B cell (primary cell): Measurements from ENCODE around the gene GRIN3A. TPM values are rescaled to one million over a fixed set of nuclear protein-coding genes. Genes with fewer than 3 reads are reported as not detected.

Source experiments
- ATAC-seq: fragments of 200-7000 bp; cut with Tn5 transposase; one replicate; pipeline ENCODE4 v1.10.0; 2021; ENCODE audit warnings: low read depth, mild to moderate bottlenecking, moderate number of reproducible peaks, moderate library complexity
- CTCF ChIA-PET: fragments of 350-600 bp; sonication (Branson Sonifier 250); formaldehyde crosslinking; loops from one replicate; lab custom pipeline; 2021; ENCODE audit warnings: antibody characterized with exemption, inconsistent platforms; lab: Charles Lee
- POLR2A ChIA-PET: fragments of 350-600 bp; sonication (Branson Sonifier 250); formaldehyde crosslinking; loops from one replicate; lab custom pipeline; 2021; ENCODE audit warnings: antibody characterized with exemption; lab: Charles Lee
- DNase-seq: peaks from one replicate; pipeline ENCODE4 v3.0.0; 2013
- H2AFZ ChIP-seq: 2 replicates; pipeline ENCODE4 v1.6.1; 2012; ENCODE audit warnings: mild to moderate bottlenecking, low read depth, low read length; ENCODE audit not compliant: insufficient read depth, poor library complexity, severe bottlenecking
- H3K27ac ChIP-seq, 2 donors: 1 replicate in 1 of 2; 2 replicates in 1 of 2; pipeline ENCODE4 v1.5.1; 2012 to 2013; ENCODE audit warnings: low read length in 2 of 2, mild to moderate bottlenecking in 2 of 2, moderate library complexity in 1 of 2
- H3K27me3 ChIP-seq, 4 experiments: fragments of 200-600 bp in 1 of 4; sonication (generic) in 1 of 4; replicated peaks in 1 of 4; 1 replicate in 2 of 4; 2 replicates in 2 of 4; pipeline versions ENCODE4 v1.6.1 to v1.7.0; 2013 to 2016; ENCODE audit warnings: low read length in 3 of 4, mild to moderate bottlenecking in 2 of 4, mixed read lengths in 1 of 4, moderate library complexity in 1 of 4; ENCODE audit not compliant: insufficient read depth in 4 of 4, control insufficient read depth in 3 of 4; ENCODE audit errors: control extremely low read depth in 1 of 4
- H3K36me3 ChIP-seq, 2 experiments: replicated peaks in 1 of 2; 1 replicate in 1 of 2; 2 replicates in 1 of 2; pipeline versions ENCODE4 v1.6.1 to v1.7.1; 2013; ENCODE audit warnings: low read length in 1 of 2; ENCODE audit not compliant: insufficient read depth in 2 of 2, control insufficient read depth in 1 of 2; ENCODE audit errors: control extremely low read depth in 1 of 2, extremely low read depth in 1 of 2
- H3K4me1 ChIP-seq, 2 donors: fragments of 200-600 bp in 1 of 2; sonication (generic) in 1 of 2; 1 replicate in 1 of 2; 2 replicates in 1 of 2; pipeline versions ENCODE4 v1.5.1 to v1.6.1; 2013 to 2017; ENCODE audit warnings: low read length in 2 of 2; ENCODE audit not compliant: control insufficient read depth in 2 of 2, insufficient read depth in 2 of 2
- H3K4me2 ChIP-seq: replicated peaks from 2 replicates; pipeline ENCODE3; 2012; ENCODE audit warnings: mild to moderate bottlenecking, low read depth, low read length; ENCODE audit not compliant: poor library complexity, severe bottlenecking
- H3K4me3 ChIP-seq, 5 experiments: fragments of 200-600 bp in 1 of 5; sonication (generic) in 1 of 5; 1 replicate in 3 of 5; 2 replicates in 2 of 5; pipeline versions ENCODE4 v1.5.1 to v1.7.0; 2011 to 2016; ENCODE audit warnings: low read length in 4 of 5, mild to moderate bottlenecking in 4 of 5, low read depth in 2 of 5, control low read depth in 1 of 5, moderate library complexity in 1 of 5; ENCODE audit not compliant: insufficient read depth in 1 of 5; ENCODE audit errors: control extremely low read depth in 1 of 5, extremely low read depth in 1 of 5
- H3K79me2 ChIP-seq: fragments of 200-600 bp; sonication (generic); one replicate; pipeline ENCODE4 v1.6.0; 2016; ENCODE audit warnings: low read length; ENCODE audit not compliant: control insufficient read depth, insufficient read depth
- H3K9ac ChIP-seq: fragments of 200-600 bp; sonication (generic); 2 replicates; pipeline ENCODE4 v1.6.1; 2017; ENCODE audit warnings: mild to moderate bottlenecking, low read length, moderate library complexity
- H3K9me3 ChIP-seq, 3 donors: one replicate each; pipeline versions ENCODE4 v1.6.1 to v1.7.1; 2013; ENCODE audit warnings: low read length in 2 of 3; ENCODE audit not compliant: control insufficient read depth in 2 of 3, insufficient read depth in 1 of 3; ENCODE audit errors: control extremely low read depth in 1 of 3
- H4K20me1 ChIP-seq: 2 replicates; pipeline ENCODE4 v1.6.0; 2012; ENCODE audit warnings: mild to moderate bottlenecking, low read length; ENCODE audit not compliant: insufficient read depth, control insufficient read depth, poor library complexity, severe bottlenecking
- H3K27ac Mint-ChIP-seq: one replicate; pipeline ENCODE4 v1.8.0; 2021; ENCODE audit warnings: mixed read lengths
- H3K27me3 Mint-ChIP-seq: one replicate; pipeline ENCODE4 v1.8.0; 2021; ENCODE audit warnings: mixed read lengths
- H3K4me1 Mint-ChIP-seq: one replicate; pipeline ENCODE4 v1.8.0; 2021; ENCODE audit warnings: mixed read lengths
- H3K4me3 Mint-ChIP-seq: one replicate; pipeline ENCODE4 v1.8.0; 2021; ENCODE audit warnings: mixed read lengths
- H3K9me3 Mint-ChIP-seq: one replicate; pipeline ENCODE4 v1.8.0; 2022; ENCODE audit warnings: mixed read lengths; ENCODE audit not compliant: insufficient read depth
- EZH2 ChIP-seq: IDR thresholded peaks from 2 replicates; pipeline ENCODE4 v1.6.1; 2012; ENCODE audit warnings: borderline replicate concordance, low read depth, mild to moderate bottlenecking, moderate library complexity, low read length; ENCODE audit not compliant: insufficient read depth, poor library complexity, severe bottlenecking
- WGBS: methylation state at CpG from one replicate; pipeline ENCODE4 v1.1.5; 2013; ENCODE audit warnings: missing lambda C conversion rate; ENCODE audit not compliant: insufficient coverage; 5-methylcytosine and 5-hydroxymethylcytosine counted together
- intact Hi-C: fragments of 100-400 bp; cut with micrococcal nuclease; formaldehyde crosslinking; loops from one replicate; pipeline ENCODE4 v1.10.0; 2022
- polyA plus RNA-seq: library from polyadenylated mRNA; depleted of rRNA; stranded (reverse); fragments of >200 nt; gene quantifications from 2 replicates; pipeline ENCODE4 v1.2.3, GENCODE V29; 2012
- total RNA-seq, 2 donors: library from RNA; stranded (reverse); fragments of 120-200 nt in 1 of 2; gene quantifications; 1 replicate in 1 of 2; 2 replicates in 1 of 2; pipeline versions ENCODE4 v1.2.3 to v1.2.4, GENCODE V29; 2013 to 2022
- TF ChIP-seq, protein P1 (sequence below): fragments of 200-600 bp; IDR thresholded peaks from one replicate; pipeline ENCODE4 v1.8.0; 2022; ENCODE audit warnings: antibody characterized with exemption, mild to moderate bottlenecking

Gene GRIN3A
- total and polyA plus RNA-seq, 2 donors (not counting 1 experiment from before 2014, with no cell fraction given) = not detected

- Histone ChIP-seq H2AFZ (no peak overlapping the region), H3K4me1 (no peaks in the 10 kb centered on the region), H3K27ac (no peak overlapping the region), H3K9me3 (no peaks in the 10 kb centered on the region), H3K27me3 (no peaks in the 10 kb centered on the region), H3K4me2 (no peak overlapping the region), H3K9ac (no peak overlapping the region), H4K20me1 (no peaks in the 10 kb centered on the region), H3K79me2 (no peaks in the 10 kb centered on the region), H3K36me3 (peaks cover 6 to 39% of the 10 kb centered on the region in 2 experiments), H3K4me3 (no peak overlapping the region)
- POLR2A ChIA-PET = no interaction called here
- Mint-ChIP-seq H3K4me3 (no peak overlapping the region), H3K27me3 (no peaks in the 10 kb centered on the region), H3K27ac (no peak overlapping the region), H3K9me3 (no peaks in the 10 kb centered on the region), H3K4me1 (no peaks in the 10 kb centered on the region)
- no peak for DNase-seq
- CTCF ChIA-PET = interaction anchor here (0.7 kb wide), 1 partner anchor 12 kb away, joined by 5 read pairs; no protein-coding TSS in a partner anchor
- intact Hi-C loops = no loop called here
- 94% methylated on average over 2 of the region's 3 CpGs for WGBS
- TF ChIP-seq EZH2 = no peak
- TF ChIP-seq, protein P1, sequence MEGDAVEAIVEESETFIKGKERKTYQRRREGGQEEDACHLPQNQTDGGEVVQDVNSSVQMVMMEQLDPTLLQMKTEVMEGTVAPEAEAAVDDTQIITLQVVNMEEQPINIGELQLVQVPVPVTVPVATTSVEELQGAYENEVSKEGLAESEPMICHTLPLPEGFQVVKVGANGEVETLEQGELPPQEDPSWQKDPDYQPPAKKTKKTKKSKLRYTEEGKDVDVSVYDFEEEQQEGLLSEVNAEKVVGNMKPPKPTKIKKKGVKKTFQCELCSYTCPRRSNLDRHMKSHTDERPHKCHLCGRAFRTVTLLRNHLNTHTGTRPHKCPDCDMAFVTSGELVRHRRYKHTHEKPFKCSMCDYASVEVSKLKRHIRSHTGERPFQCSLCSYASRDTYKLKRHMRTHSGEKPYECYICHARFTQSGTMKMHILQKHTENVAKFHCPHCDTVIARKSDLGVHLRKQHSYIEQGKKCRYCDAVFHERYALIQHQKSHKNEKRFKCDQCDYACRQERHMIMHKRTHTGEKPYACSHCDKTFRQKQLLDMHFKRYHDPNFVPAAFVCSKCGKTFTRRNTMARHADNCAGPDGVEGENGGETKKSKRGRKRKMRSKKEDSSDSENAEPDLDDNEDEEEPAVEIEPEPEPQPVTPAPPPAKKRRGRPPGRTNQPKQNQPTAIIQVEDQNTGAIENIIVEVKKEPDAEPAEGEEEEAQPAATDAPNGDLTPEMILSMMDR = no peak
- ATAC-seq = no peak
These were observed 170.6 kb downstream of the GRIN3A start for GRCh38 chr9:101567725-101568350.

- Histone ChIP-seq H3K9me3 (no peaks in the 10 kb centered on the region), H2AFZ (no peak overlapping the region), H3K27ac (no peak overlapping the region), H3K4me1 (no peaks in the 10 kb centered on the region), H3K4me2 (no peak overlapping the region), H3K79me2 (no peaks in the 10 kb centered on the region), H3K9ac (no peak overlapping the region), H4K20me1 (no peaks in the 10 kb centered on the region), H3K27me3 (no peaks in the 10 kb centered on the region), H3K4me3 (no peak overlapping the region), H3K36me3 (peaks cover 6 to 46% of the 10 kb centered on the region in 2 experiments)
- Mint-ChIP-seq H3K27ac (no peak overlapping the region), H3K9me3 (no peaks in the 10 kb centered on the region), H3K4me3 (no peak overlapping the region), H3K27me3 (no peaks in the 10 kb centered on the region), H3K4me1 (no peaks in the 10 kb centered on the region)
- ChIA-PET POLR2A (no interaction called here), CTCF (interaction anchor here (0.7 kb wide), 1 partner anchor 13 kb away, joined by 5 read pairs; no protein-coding TSS in a partner anchor)
- WGBS = 82% methylated on average over 1 of the region's 5 CpGs
- TF ChIP-seq EZH2 = no peak
- TF ChIP-seq, protein P1 = no peak
- ATAC-seq = no peak
- intact Hi-C loops = no loop called here
- DNase-seq = no peak
These were observed 171.3 kb downstream of the GRIN3A start for GRCh38 chr9:101566904-101567724.
